Esophagus muscularis mucosa (tissue), 4 donors: ENCODE results near the gene NOP56. TPM values are rescaled to one million over a fixed set of nuclear protein-coding genes. Genes with fewer than 3 reads are reported as not detected.

Source experiments
- DNase-seq: peaks from one replicate; pipeline ENCODE4 v3.0.0-alpha.2; 2017; ENCODE audit errors: extremely low spot score
- H3K27ac ChIP-seq, 4 donors: fragments of 200-600 bp; sonication (generic); replicated peaks in 1 of 4; 1 replicate in 3 of 4; 2 replicates in 1 of 4; pipeline ENCODE4 v1.5.1; 2016 to 2019; ENCODE audit warnings: mild to moderate bottlenecking in 1 of 4
- H3K27me3 ChIP-seq, 4 donors: fragments of 200-600 bp; sonication (generic); one replicate each; pipeline versions ENCODE4 v1.5.1 to v1.6.0; 2016 to 2019
- H3K36me3 ChIP-seq, 4 donors: fragments of 200-600 bp; sonication (generic); one replicate each; pipeline ENCODE4 v1.5.1; 2016 to 2019
- H3K4me1 ChIP-seq, 4 donors: fragments of 200-600 bp; sonication (generic); one replicate each; pipeline ENCODE4 v1.5.1; 2016 to 2019
- H3K4me3 ChIP-seq, 4 donors: fragments of 200-600 bp; sonication (generic); 1 replicate in 2 of 4; 2 replicates in 2 of 4; pipeline ENCODE4 v1.5.1; 2016 to 2019; ENCODE audit warnings: mild to moderate bottlenecking in 4 of 4, moderate library complexity in 1 of 4
- H3K9me3 ChIP-seq, 4 donors: fragments of 200-600 bp; sonication (generic); 1 replicate in 3 of 4; 2 replicates in 1 of 4; pipeline ENCODE4 v1.5.1; 2016 to 2019
- CTCF ChIP-seq, 3 experiments: fragments of 200-600 bp in 2 of 3; fragments of 450-650 bp in 1 of 3; sonication (generic) in 2 of 3; IDR thresholded peaks; one replicate each; pipeline ENCODE4 v1.5.1; 2017 to 2019; ENCODE audit warnings: antibody characterized with exemption in 3 of 3, mild to moderate bottlenecking in 2 of 3, moderate library complexity in 1 of 3
- EP300 ChIP-seq: sonication (generic); formaldehyde crosslinking; IDR thresholded peaks from one replicate; pipeline ENCODE4 v1.6.1; 2017; ENCODE audit warnings: antibody characterized with exemption
- POLR2A ChIP-seq: fragments of 450-650 bp; IDR thresholded peaks from one replicate; pipeline ENCODE4 v1.6.1; 2017; ENCODE audit warnings: antibody characterized with exemption, moderate library complexity, mild to moderate bottlenecking, low read depth
- POLR2AphosphoS5 ChIP-seq, 2 donors: sonication (generic); formaldehyde crosslinking; IDR thresholded peaks; one replicate each; pipeline ENCODE4 v1.6.1; 2017; ENCODE audit warnings: antibody characterized with exemption in 2 of 2
- WGBS: methylation state at CpG from one replicate; pipeline ENCODE4 v1.1.5; 2018; 5-methylcytosine and 5-hydroxymethylcytosine counted together
- intact Hi-C: fragments of 100-400 bp; cut with DNase I; formaldehyde crosslinking; loops from one replicate; pipeline ENCODE4 v1.15.1; 2023
- total RNA-seq, 4 donors: library from RNA; depleted of rRNA; stranded (reverse); fragments of >200 nt; gene quantifications; one replicate each; pipeline versions ENCODE4 v1.1.0 to v1.2.1, GENCODE V29; 2016

The NOP56 gene
- total RNA-seq, 4 donors from 2014 or later, result 31.6 to 96.4 (median 62.8) TPM

DNA sequence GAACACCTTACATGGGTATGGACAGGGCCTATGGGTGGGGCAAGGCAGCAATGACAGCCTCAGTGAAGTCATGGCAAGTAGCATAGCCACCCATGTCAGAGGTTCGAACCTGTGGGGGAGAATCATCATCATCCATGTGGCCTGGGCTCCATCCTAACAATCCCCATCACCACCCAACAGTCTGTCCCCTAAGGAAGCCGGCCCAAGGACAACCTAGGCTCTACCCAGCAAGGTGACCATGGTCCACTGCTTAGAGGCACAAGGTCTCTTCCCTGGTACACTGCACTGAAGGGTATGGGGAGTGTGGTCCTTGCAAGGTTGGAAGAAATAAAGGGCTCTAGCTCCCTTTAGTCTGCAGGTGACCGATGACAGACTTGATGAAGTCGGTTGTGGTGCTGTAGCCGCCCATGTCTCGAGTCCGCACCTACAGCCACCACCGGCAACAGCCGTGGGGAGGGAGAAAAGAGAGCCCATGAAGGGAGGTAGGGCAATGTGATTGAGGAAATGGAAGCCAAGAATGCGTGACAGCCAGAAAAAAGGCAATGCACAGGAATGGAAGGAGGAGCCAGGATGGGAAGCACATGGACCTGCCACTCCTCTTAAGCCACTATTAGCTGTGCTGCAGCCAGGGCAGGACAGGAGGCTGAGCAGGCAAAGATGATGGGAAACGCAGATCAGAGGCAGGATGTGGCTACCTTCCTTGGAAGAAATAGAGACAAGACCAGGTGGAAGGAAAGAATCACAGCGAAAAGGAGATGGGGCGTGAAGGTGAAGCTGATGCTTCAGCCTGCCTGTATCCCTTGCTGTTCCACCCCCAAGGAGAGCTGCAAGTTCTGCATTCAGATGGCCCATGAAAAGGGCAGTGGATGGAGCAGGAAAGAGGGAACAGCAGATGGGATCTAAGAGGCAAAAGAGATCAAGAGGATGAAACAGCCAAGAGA, 6.3 kb downstream of the NOP56 start:
- H3K27me3 ChIP-seq, result no peaks in the 10 kb centered on the region
- no peaks in the 10 kb centered on the region for H3K9me3 ChIP-seq
- TF ChIP-seq EP300 (no peak), CTCF (IDR thresholded peaks at IDR 0.05) (no peak), POLR2A (no peak), POLR2AphosphoS5 (IDR thresholded peaks at IDR 0.05) (no peak)
- peaks cover 75 to 93% (median 89%) of the 10 kb centered on the region in 4 donors for H3K36me3 ChIP-seq
- WGBS, result 76% methylated on average over 13 of the region's 13 CpGs
- intact Hi-C loops, result no loop called here
- DNase-seq, result no peak
- H3K4me1 ChIP-seq, result peaks cover 16 to 29% (median 25%) of the 10 kb centered on the region in 4 donors
- no peak overlapping the region for H3K27ac ChIP-seq
- H3K4me3 ChIP-seq, result no peak overlapping the region

GRCh38 chr20:2659547-2659946, 7.1 kb downstream of the NOP56 start:
- DNase-seq, result no peak
- TF ChIP-seq EP300, result no peak
- TF ChIP-seq POLR2A, result no peak
- no peak for TF ChIP-seq POLR2AphosphoS5 (IDR thresholded peaks at IDR 0.05)
- no peak for TF ChIP-seq CTCF (IDR thresholded peaks at IDR 0.05)
- Histone ChIP-seq H3K4me3 (no peak overlapping the region), H3K36me3 (peaks cover 75 to 86% (median 85%) of the 10 kb centered on the region in 4 donors), H3K27ac (no peak overlapping the region), H3K4me1 (peaks cover 13 to 24% (median 19%) of the 10 kb centered on the region in 4 donors), H3K9me3 (no peaks in the 10 kb centered on the region), H3K27me3 (no peaks in the 10 kb centered on the region)
- intact Hi-C loops, result no loop called here
- WGBS, result 88% methylated on average over 10 of the region's 10 CpGs

DNA sequence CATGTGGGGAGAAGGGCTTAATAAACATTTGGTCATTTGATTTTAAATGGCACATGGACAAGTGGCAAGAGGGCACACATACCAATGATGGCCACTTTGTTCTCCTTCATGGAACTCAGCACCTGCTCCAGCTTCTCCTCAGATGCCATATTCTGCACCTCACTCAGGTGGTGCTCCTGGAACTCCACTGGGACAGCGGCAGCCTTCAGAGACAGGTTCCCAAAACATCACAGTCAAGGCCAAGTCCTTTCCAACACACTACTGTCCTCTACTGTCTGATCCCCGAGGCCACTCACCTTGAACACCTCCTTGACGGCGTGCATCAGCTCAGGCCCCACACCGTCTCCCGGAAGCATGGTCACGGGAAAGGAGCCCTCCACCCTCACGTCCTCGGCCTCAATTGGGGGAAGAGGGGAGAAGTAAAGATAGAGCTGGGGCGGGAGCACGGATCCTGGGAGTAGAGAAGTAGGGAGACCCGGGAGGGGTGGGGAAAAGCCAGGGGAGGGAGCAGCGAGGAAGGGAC, 11.0 kb downstream of the NOP56 start:
- Histone ChIP-seq H3K4me3 (peak overlapping the region; percentile 78 to 86 (median 81)), H3K27me3 (no peaks in the 10 kb centered on the region), H3K4me1 (peaks cover 17 to 21% (median 20%) of the 10 kb centered on the region in 4 donors), H3K27ac (peak overlapping the region; percentile 85 to 90 (median 89)), H3K36me3 (peaks cover 41 to 48% (median 46%) of the 10 kb centered on the region in 4 donors), H3K9me3 (no peaks in the 10 kb centered on the region)
- intact Hi-C loops, result loop anchor here (10.0 kb wide), 1 partner anchor 211 kb away; the partner anchor contains the start of gene PTPRA
- 8% methylated on average over 13 of the region's 13 CpGs for WGBS
- TF ChIP-seq CTCF (IDR thresholded peaks at IDR 0.05) (no peak), EP300 (no peak), POLR2AphosphoS5 (IDR thresholded peaks at IDR 0.05) (no peak), POLR2A (no peak)
- no peak for DNase-seq

GRCh38 chr20:2663887-2664719, 11.7 kb downstream of the NOP56 start, which contains the start of gene IDH3B:
Gene IDH3B, minus strand, starts transcription at chr20:2664216. Its CDS starts 28 bp downstream, at chr20:2664188.
- Histone ChIP-seq H3K4me1 (peaks cover 17 to 21% (median 20%) of the 10 kb centered on the region in 4 donors), H3K27me3 (no peaks in the 10 kb centered on the region), H3K9me3 (no peaks in the 10 kb centered on the region), H3K27ac (peak within 1 kb of the TSS; percentile 85 to 90 (median 89)), H3K4me3 (peak within 1 kb of the TSS; percentile 78 to 86 (median 81)), H3K36me3 (peaks cover 34 to 41% (median 39%) of the 10 kb centered on the region in 4 donors)
- 11% methylated on average over 47 of the region's 49 CpGs for WGBS
- intact Hi-C loops, result loop anchor here (2.0 to 10.0 kb wide), 2 partner anchors 29 to 211 kb away; partner anchors contain the start of genes EBF4 and PTPRA
- peak; percentile 99 for DNase-seq
- TF ChIP-seq EP300 (no peak), POLR2AphosphoS5 (IDR thresholded peaks at IDR 0.05) (peak; percentile 98), CTCF (IDR thresholded peaks at IDR 0.05) (no peak)
